ENCODE measurements around the gene OR2J2. TPM values are rescaled to one million over a fixed set of nuclear protein-coding genes. Genes with fewer than 3 reads are reported as not detected.
"Not testable (repeated sequence)": the region's sequence is repeated elsewhere in the genome, so short reads cannot be mapped to it uniquely, and the experiment has no call there.

Gene OR2J2
- total and polyA plus RNA-seq, 2 of the 13 experiments (the other 11 are each of a cell fraction or from before 2014, with no cell fraction given): 0.36 TPM; not detected in 1

DNA sequence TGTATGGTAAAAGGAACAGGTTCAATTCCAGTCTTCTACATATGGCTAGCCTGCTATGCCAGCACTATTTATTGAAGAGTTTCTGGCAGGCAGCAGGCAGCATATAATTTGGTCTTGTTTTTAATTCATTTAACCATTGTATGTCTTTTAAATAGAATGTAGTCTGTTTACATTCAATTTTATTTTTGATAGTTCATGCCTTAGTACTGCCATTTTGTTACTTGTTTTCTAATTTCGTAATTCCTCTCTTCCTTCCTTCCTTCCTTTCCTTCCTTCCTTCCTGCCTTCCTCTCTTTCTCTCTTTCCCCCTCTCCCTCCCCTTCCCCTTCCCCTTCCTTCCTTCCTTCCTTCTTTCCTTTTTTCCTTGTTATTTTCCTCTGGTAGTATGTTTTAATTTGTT is 17.6 kb upstream of the OR2J2 start:
- Histone ChIP-seq H3K27ac (ENCODE audit: extremely low read length, insufficient read depth, low read length) (no peak overlapping the region), H3K9ac (ENCODE audit: insufficient read depth, low read depth, low read length) (no peak overlapping the region), H4K20me1 (ENCODE audit: insufficient read depth, low read length) (no peaks in the 10 kb centered on the region), H3K4me1 (ENCODE audit: insufficient read depth, low read length) (no peaks in the 10 kb centered on the region), H3K79me2 (ENCODE audit: insufficient read depth, low read length) (no peaks in the 10 kb centered on the region), H2AFZ (ENCODE audit: low read length) (no peak overlapping the region), H3K9me3 (ENCODE audit: low read length) (no peaks in the 10 kb centered on the region), H3K4me3 (replicated peaks in 1 of 3; ENCODE audit: insufficient read depth in 1 of 3, low read depth in 2 of 3, low read length in 3 of 3) (no peak overlapping the region), H3K36me3 (replicated peaks in 1 of 2; ENCODE audit: control insufficient read depth in 1 of 2, insufficient read depth in 2 of 2, low read length in 2 of 2) (no peaks in the 10 kb centered on the region), H3K27me3 (ENCODE audit: control insufficient read depth in 1 of 2, insufficient read depth in 2 of 2, low read length in 2 of 2) (no peaks in the 10 kb centered on the region), H3K4me2 (ENCODE audit: low read depth, low read length) (no peak overlapping the region)
- ChIA-PET CTCF (ENCODE audit: low intra/inter-chr PET ratio, low total read pairs) (no interaction called here), POLR2A (no interaction called here)
- ATAC-seq (no peak), DNase-seq (ENCODE audit: low spot score) (no peak), FAIRE-seq (no peak)
- in situ Hi-C loops (cut with HindIII; ENCODE audit: extremely low pct_ligation_motif_present, low pct_unique_long_range_greater_than_20kb): no loop called here
- no TSS peak for BruUV-seq (replicated peaks)
- no peak for TF ChIP-seq NCOR1 (IDR thresholded peaks at IDR 0.05; ENCODE audit: borderline replicate concordance, low read length)
- TF ChIP-seq, protein P1, sequence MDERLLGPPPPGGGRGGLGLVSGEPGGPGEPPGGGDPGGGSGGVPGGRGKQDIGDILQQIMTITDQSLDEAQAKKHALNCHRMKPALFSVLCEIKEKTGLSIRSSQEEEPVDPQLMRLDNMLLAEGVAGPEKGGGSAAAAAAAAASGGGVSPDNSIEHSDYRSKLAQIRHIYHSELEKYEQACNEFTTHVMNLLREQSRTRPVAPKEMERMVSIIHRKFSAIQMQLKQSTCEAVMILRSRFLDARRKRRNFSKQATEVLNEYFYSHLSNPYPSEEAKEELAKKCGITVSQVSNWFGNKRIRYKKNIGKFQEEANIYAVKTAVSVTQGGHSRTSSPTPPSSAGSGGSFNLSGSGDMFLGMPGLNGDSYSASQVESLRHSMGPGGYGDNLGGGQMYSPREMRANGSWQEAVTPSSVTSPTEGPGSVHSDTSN (CRISPR knock-in tag; IDR thresholded peaks at IDR 0.05): no peak
- peak; percentile 74 for TF ChIP-seq HNRNPK (IDR thresholded peaks at IDR 0.05; ENCODE audit: low read depth, low read length, poor library complexity, severe bottlenecking)
- TF ChIP-seq ZNF776 (CRISPR knock-in tag; IDR thresholded peaks at IDR 0.05): no peak
- 0% methylated on average over 1 of the region's 1 CpG for WGBS (ENCODE audit: low lambda C conversion rate)
- intact Hi-C loops (cut with micrococcal nuclease; ENCODE audit: unreplicated experiment): no loop called here

DNA sequence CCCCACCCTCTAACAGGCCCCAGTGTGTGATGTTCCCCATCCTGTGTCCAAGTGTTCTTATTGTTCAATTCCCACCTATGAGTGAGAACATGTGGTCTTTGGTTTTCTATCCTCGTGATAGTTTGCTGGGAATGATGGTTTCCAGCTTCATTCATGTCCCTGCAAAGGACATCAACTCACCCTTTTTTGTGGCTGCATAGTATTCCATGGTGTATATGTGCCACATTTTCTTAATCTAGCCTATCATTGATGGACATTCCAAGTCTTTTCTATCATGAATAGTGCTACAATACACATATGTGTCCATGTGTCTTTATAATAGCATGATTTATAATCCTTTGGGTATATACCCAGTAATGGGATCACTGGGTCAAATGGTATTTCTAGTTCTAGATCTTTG is 15.5 kb upstream of the OR2J2 start:
- H3K27ac ChIP-seq (ENCODE audit: extremely low read length, insufficient read depth, low read length); ATAC-seq; H3K9ac ChIP-seq (ENCODE audit: insufficient read depth, low read depth, low read length); H3K27me3 ChIP-seq (ENCODE audit: control insufficient read depth in 1 of 2, insufficient read depth in 2 of 2, low read length in 2 of 2); H3K36me3 ChIP-seq (replicated peaks in 1 of 2; ENCODE audit: control insufficient read depth in 1 of 2, insufficient read depth in 2 of 2, low read length in 2 of 2); in situ Hi-C loops (cut with HindIII; ENCODE audit: extremely low pct_ligation_motif_present, low pct_unique_long_range_greater_than_20kb); CTCF ChIA-PET (ENCODE audit: low intra/inter-chr PET ratio, low total read pairs); POLR2A ChIA-PET; intact Hi-C loops (cut with micrococcal nuclease; ENCODE audit: unreplicated experiment); H3K9me3 ChIP-seq (ENCODE audit: low read length); H3K4me1 ChIP-seq (ENCODE audit: insufficient read depth, low read length); BruUV-seq (replicated peaks); FAIRE-seq; H2AFZ ChIP-seq (ENCODE audit: low read length); H3K4me3 ChIP-seq (replicated peaks in 1 of 3; ENCODE audit: insufficient read depth in 1 of 3, low read depth in 2 of 3, low read length in 3 of 3); H3K4me2 ChIP-seq (ENCODE audit: low read depth, low read length); H4K20me1 ChIP-seq (ENCODE audit: insufficient read depth, low read length); DNase-seq (ENCODE audit: low spot score); H3K79me2 ChIP-seq (ENCODE audit: insufficient read depth, low read length): not testable (repeated sequence)
- WGBS (ENCODE audit: low lambda C conversion rate): 0% methylated on average over 1 of the region's 1 CpG

DNA sequence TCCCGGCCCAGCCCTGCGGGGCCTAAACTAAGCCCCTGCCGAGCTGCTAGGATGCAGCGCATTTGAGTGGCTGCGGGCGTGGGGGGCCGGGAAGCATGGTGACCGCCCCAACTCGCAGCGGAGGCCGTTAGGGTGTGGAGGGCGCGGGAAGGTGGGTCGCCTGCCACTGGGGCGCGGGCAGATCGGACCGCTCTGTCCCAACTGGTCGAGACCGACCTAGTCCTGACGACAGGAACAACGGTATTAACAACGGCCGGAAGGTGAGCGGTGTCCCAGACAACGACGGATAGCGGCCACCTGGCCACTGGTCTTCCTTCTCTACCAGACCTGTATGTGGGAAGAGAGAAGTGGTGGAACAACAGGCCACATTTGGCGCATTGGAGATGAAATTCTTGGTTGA is 10.8 kb upstream of the OR2J2 start:
- ATAC-seq; H3K9me3 ChIP-seq (ENCODE audit: low read length); in situ Hi-C loops (cut with HindIII; ENCODE audit: extremely low pct_ligation_motif_present, low pct_unique_long_range_greater_than_20kb); H3K36me3 ChIP-seq (replicated peaks in 1 of 2; ENCODE audit: control insufficient read depth in 1 of 2, insufficient read depth in 2 of 2, low read length in 2 of 2); H3K27ac ChIP-seq (ENCODE audit: extremely low read length, insufficient read depth, low read length); intact Hi-C loops (cut with micrococcal nuclease; ENCODE audit: unreplicated experiment); H3K27me3 ChIP-seq (ENCODE audit: control insufficient read depth in 1 of 2, insufficient read depth in 2 of 2, low read length in 2 of 2); BruUV-seq (replicated peaks); H2AFZ ChIP-seq (ENCODE audit: low read length); CTCF ChIA-PET (ENCODE audit: low intra/inter-chr PET ratio, low total read pairs); FAIRE-seq; POLR2A ChIA-PET; H3K4me3 ChIP-seq (replicated peaks in 1 of 3; ENCODE audit: insufficient read depth in 1 of 3, low read depth in 2 of 3, low read length in 3 of 3); H3K9ac ChIP-seq (ENCODE audit: insufficient read depth, low read depth, low read length); H3K79me2 ChIP-seq (ENCODE audit: insufficient read depth, low read length); H4K20me1 ChIP-seq (ENCODE audit: insufficient read depth, low read length); DNase-seq (ENCODE audit: low spot score); H3K4me2 ChIP-seq (ENCODE audit: low read depth, low read length); H3K4me1 ChIP-seq (ENCODE audit: insufficient read depth, low read length): not testable (repeated sequence)
- 77% methylated on average over 16 of the region's 29 CpGs for whole genome bisulfite sequencing (ENCODE audit: low lambda C conversion rate)

DNA sequence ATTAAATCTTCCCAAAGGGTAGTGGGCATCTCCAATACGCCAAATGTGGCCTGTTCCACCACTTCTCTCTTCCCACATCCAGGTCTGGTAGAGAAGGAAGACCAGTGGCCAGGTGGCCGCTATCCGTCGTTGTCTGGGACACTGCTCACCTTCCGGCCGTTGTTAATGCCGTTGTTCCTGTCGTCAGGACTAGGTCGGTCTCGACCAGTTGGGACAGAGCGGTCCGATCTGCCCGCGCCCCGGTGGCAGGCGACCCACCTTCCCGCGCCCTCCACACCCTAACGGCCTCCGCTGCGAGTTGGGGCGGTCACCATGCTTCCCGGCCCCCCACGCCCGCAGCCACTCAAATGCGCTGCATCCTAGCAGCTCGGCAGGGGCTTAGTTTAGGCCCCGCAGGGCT is 5.1 kb upstream of the OR2J2 start:
- H3K4me1 ChIP-seq (ENCODE audit: insufficient read depth, low read length); H3K4me2 ChIP-seq (ENCODE audit: low read depth, low read length); DNase-seq (ENCODE audit: low spot score); H4K20me1 ChIP-seq (ENCODE audit: insufficient read depth, low read length); CTCF ChIA-PET (ENCODE audit: low intra/inter-chr PET ratio, low total read pairs); H3K79me2 ChIP-seq (ENCODE audit: insufficient read depth, low read length); ATAC-seq; H3K4me3 ChIP-seq (replicated peaks in 1 of 3; ENCODE audit: insufficient read depth in 1 of 3, low read depth in 2 of 3, low read length in 3 of 3); in situ Hi-C loops (cut with HindIII; ENCODE audit: extremely low pct_ligation_motif_present, low pct_unique_long_range_greater_than_20kb); intact Hi-C loops (cut with micrococcal nuclease; ENCODE audit: unreplicated experiment); H3K9ac ChIP-seq (ENCODE audit: insufficient read depth, low read depth, low read length); BruUV-seq (replicated peaks); H3K27me3 ChIP-seq (ENCODE audit: control insufficient read depth in 1 of 2, insufficient read depth in 2 of 2, low read length in 2 of 2); POLR2A ChIA-PET; H2AFZ ChIP-seq (ENCODE audit: low read length); H3K36me3 ChIP-seq (replicated peaks in 1 of 2; ENCODE audit: control insufficient read depth in 1 of 2, insufficient read depth in 2 of 2, low read length in 2 of 2); H3K9me3 ChIP-seq (ENCODE audit: low read length); H3K27ac ChIP-seq (ENCODE audit: extremely low read length, insufficient read depth, low read length); FAIRE-seq: not testable (repeated sequence)
- WGBS (ENCODE audit: low lambda C conversion rate): 69% methylated on average over 10 of the region's 28 CpGs
